Caco-2 (cell line): Measurements from ENCODE around the gene IMPG2. TPM values are rescaled to one million over a fixed set of nuclear protein-coding genes. Genes with fewer than 3 reads are reported as not detected.

Experiments used
- BruUV-seq: library from RNA; stranded (reverse); fragments of 400-500 nt; replicated peaks from 2 replicates; lab custom pipeline; 2021; lab: Mats Ljungman, UMichigan
- CTCF ChIA-PET: fragments of 300-600 bp; sonication (Branson Sonifier 250); formaldehyde crosslinking; loops from one replicate; lab custom pipeline; 2022; ENCODE audit warnings: antibody characterized with exemption; lab: Charles Lee
- POLR2A ChIA-PET: fragments of 300-600 bp; sonication (Branson Sonifier 250); formaldehyde crosslinking; loops from one replicate; lab custom pipeline; 2022; ENCODE audit warnings: antibody characterized with exemption; lab: Charles Lee
- DNase-seq, 2 experiments: peaks; one replicate each; pipeline versions ENCODE4 v3.0.0 to v3.0.0-alpha.2; 2020 to 2022
- H3K27me3 ChIP-seq: replicated peaks from 2 replicates; pipeline ENCODE4 v1.6.0; 2011; ENCODE audit warnings: low read length; ENCODE audit not compliant: control insufficient read depth, insufficient read depth
- H3K36me3 ChIP-seq: 2 replicates; pipeline ENCODE4 v1.5.1; 2011; ENCODE audit warnings: low read length; ENCODE audit not compliant: control insufficient read depth, insufficient read depth
- H3K4me1 ChIP-seq: fragments of 250-450 bp; sonication (Bioruptor Pico); 2 replicates; pipeline ENCODE4 v1.5.1; 2020; ENCODE audit warnings: mild to moderate bottlenecking
- H3K4me3 ChIP-seq: 2 replicates; pipeline ENCODE4 v1.5.1; 2011; ENCODE audit warnings: low read depth, mild to moderate bottlenecking, control low read depth, low read length
- H3K9me3 ChIP-seq: fragments of 250-450 bp; sonication (Bioruptor Pico); 2 replicates; pipeline ENCODE4 v1.5.1; 2020; ENCODE audit warnings: mild to moderate bottlenecking, moderate library complexity
- H3K27ac Mint-ChIP-seq: one replicate; pipeline ENCODE4 v1.8.0; 2022; ENCODE audit warnings: mixed read lengths; ENCODE audit not compliant: unreplicated experiment
- H3K27me3 Mint-ChIP-seq: one replicate; pipeline ENCODE4 v1.8.0; 2022; ENCODE audit warnings: mixed read lengths; ENCODE audit not compliant: insufficient read depth, unreplicated experiment
- H3K36me3 Mint-ChIP-seq: one replicate; pipeline ENCODE4 v1.8.0; 2022; ENCODE audit warnings: mild to moderate bottlenecking, mixed read lengths; ENCODE audit not compliant: insufficient read depth, unreplicated experiment
- H3K4me1 Mint-ChIP-seq: one replicate; pipeline ENCODE4 v1.8.0; 2022; ENCODE audit warnings: low read depth, mixed read lengths; ENCODE audit not compliant: unreplicated experiment
- H3K4me3 Mint-ChIP-seq: one replicate; pipeline ENCODE4 v1.8.0; 2022; ENCODE audit warnings: mild to moderate bottlenecking, moderate library complexity, mixed read lengths; ENCODE audit not compliant: unreplicated experiment
- H3K9me3 Mint-ChIP-seq: one replicate; pipeline ENCODE4 v1.8.0; 2022; ENCODE audit warnings: mixed read lengths; ENCODE audit not compliant: unreplicated experiment
- CTCF ChIP-seq, 2 experiments: fragments of 200-600 bp in 1 of 2; IDR thresholded peaks; 1 replicate in 1 of 2; 2 replicates in 1 of 2; pipeline versions ENCODE4 v1.5.1 to v1.8.0; 2011 to 2022; ENCODE audit warnings: antibody characterized with exemption in 1 of 2, control low read depth in 1 of 2, inconsistent platforms in 1 of 2, low read depth in 1 of 2, low read length in 1 of 2, mild to moderate bottlenecking in 1 of 2, moderate library complexity in 1 of 2; ENCODE audit not compliant: insufficient read depth in 1 of 2, severe bottlenecking in 1 of 2, unreplicated experiment in 1 of 2
- intact Hi-C: fragments of 100-400 bp; cut with micrococcal nuclease; formaldehyde crosslinking; loops from one replicate; pipeline ENCODE4 v1.10.0; 2022; ENCODE audit not compliant: unreplicated experiment
- total RNA-seq: library from RNA; stranded (reverse); gene quantifications from 2 replicates; pipeline ENCODE4 v1.2.3, GENCODE V29; 2022

Gene IMPG2
- total RNA-seq, 1 experiment from 2014 or later: not detected

GRCh38 chr3:101268141-101268540 lies 52.2 kb downstream of the IMPG2 start:
- Mint-ChIP-seq H3K27me3 (no peaks in the 10 kb centered on the region), H3K4me1 (no peaks in the 10 kb centered on the region), H3K27ac (no peak overlapping the region), H3K9me3 (no peaks in the 10 kb centered on the region), H3K4me3 (no peak overlapping the region), H3K36me3 (no peaks in the 10 kb centered on the region)
- ChIA-PET POLR2A (no interaction called here), CTCF (no interaction called here)
- no TSS peak for BruUV-seq
- no peak overlapping the region for H3K4me3 ChIP-seq
- H3K4me1 ChIP-seq: no peaks in the 10 kb centered on the region
- intact Hi-C loops: no loop called here
- H3K36me3 ChIP-seq: no peaks in the 10 kb centered on the region
- TF ChIP-seq CTCF (IDR thresholded peaks at IDR 0.05; ENCODE audit: insufficient read depth in 1 of 2, low read depth in 1 of 2, low read length in 1 of 2, severe bottlenecking in 1 of 2, unreplicated experiment in 1 of 2): no peak
- H3K27me3 ChIP-seq: no peaks in the 10 kb centered on the region
- no peak for DNase-seq
- H3K9me3 ChIP-seq: no peaks in the 10 kb centered on the region

- no peaks in the 10 kb centered on the region for H3K27me3 Mint-ChIP-seq
- no peaks in the 10 kb centered on the region for H3K9me3 ChIP-seq
These were observed 53.8 kb downstream of the IMPG2 start for GRCh38 chr3:101266566-101266965.

DNA sequence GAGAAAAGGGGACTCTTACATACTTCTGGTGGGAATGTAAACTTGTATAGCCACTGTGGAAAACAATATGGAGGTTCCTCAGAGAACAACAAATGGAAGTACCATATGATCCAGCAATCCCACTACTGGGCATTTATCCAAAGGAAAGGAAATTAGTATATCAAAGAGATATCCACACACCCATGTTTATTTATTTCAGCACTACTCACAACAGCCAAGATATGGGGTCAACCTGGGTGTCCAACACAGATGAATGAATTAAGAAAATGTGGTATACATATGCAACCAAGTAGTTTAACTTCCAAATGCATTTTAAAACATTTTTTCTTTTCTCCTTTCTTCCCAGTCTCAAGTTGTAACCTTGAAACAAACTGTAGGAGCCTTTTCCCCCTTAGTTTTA lies 54.3 kb downstream of the IMPG2 start:
- intact Hi-C loops: no loop called here
- Mint-ChIP-seq H3K9me3 (no peaks in the 10 kb centered on the region), H3K27me3 (no peaks in the 10 kb centered on the region), H3K4me3 (no peak overlapping the region), H3K4me1 (no peaks in the 10 kb centered on the region), H3K36me3 (no peaks in the 10 kb centered on the region), H3K27ac (no peak overlapping the region)
- Histone ChIP-seq H3K27me3 (no peaks in the 10 kb centered on the region), H3K4me1 (no peaks in the 10 kb centered on the region), H3K9me3 (no peaks in the 10 kb centered on the region), H3K4me3 (no peak overlapping the region), H3K36me3 (no peaks in the 10 kb centered on the region)
- no peak for TF ChIP-seq CTCF (IDR thresholded peaks at IDR 0.05; ENCODE audit: insufficient read depth in 1 of 2, low read depth in 1 of 2, low read length in 1 of 2, severe bottlenecking in 1 of 2, unreplicated experiment in 1 of 2)
- no peak for DNase-seq
- CTCF ChIA-PET: no interaction called here
- POLR2A ChIA-PET: no interaction called here
- BruUV-seq: no TSS peak

More at GRCh38 chr3:101266566-101266965, 53.8 kb downstream of the IMPG2 start:
- no peaks in the 10 kb centered on the region for H3K36me3 ChIP-seq
- no peak overlapping the region for H3K4me3 ChIP-seq
- ChIA-PET POLR2A (no interaction called here), CTCF (no interaction called here)
- DNase-seq: no peak
- BruUV-seq: no TSS peak
- no peak for TF ChIP-seq CTCF (IDR thresholded peaks at IDR 0.05; ENCODE audit: insufficient read depth in 1 of 2, low read depth in 1 of 2, low read length in 1 of 2, severe bottlenecking in 1 of 2, unreplicated experiment in 1 of 2)
- Mint-ChIP-seq H3K4me3 (no peak overlapping the region), H3K27ac (no peak overlapping the region), H3K36me3 (no peaks in the 10 kb centered on the region), H3K9me3 (no peaks in the 10 kb centered on the region), H3K4me1 (no peaks in the 10 kb centered on the region)
- H3K4me1 ChIP-seq: no peaks in the 10 kb centered on the region
- H3K27me3 ChIP-seq: no peaks in the 10 kb centered on the region
- intact Hi-C loops: no loop called here
